Natural killer cell treated with Interleukin-12 subunit alpha and Interleukin-12 subunit beta and Interleukin-15 and Interleukin-18, amount 100 ng/mL, for 72 hours (primary cell): ENCODE results near the gene TEX9. TPM values are rescaled to one million over a fixed set of nuclear protein-coding genes. Genes with fewer than 3 reads are reported as not detected.
A peak's percentile ranks its signal among the peaks of the same experiment; 100 is the strongest.
"Not testable (repeated sequence)": the region's sequence is repeated elsewhere in the genome, so short reads cannot be mapped to it uniquely, and the experiment has no call there.

ENCODE experiments used
- ATAC-seq, 2 donors: fragments of 150-1000 bp; cut with Tn5 transposase in 1 of 2; sonication (Bioruptor Pico), chemical (Tn5 transposase) in 1 of 2; 2 replicates each; pipeline ENCODE4 v1.10.0; 2021
- DNase-seq: peaks from one replicate; pipeline ENCODE4 v3.0.0; 2022; ENCODE audit warnings: low spot score
- H3K27ac Mint-ChIP-seq, 2 donors: 1 replicate in 1 of 2; 2 replicates in 1 of 2; pipeline ENCODE4 v1.8.0; 2022; ENCODE audit warnings: mixed read lengths in 2 of 2, mild to moderate bottlenecking in 1 of 2, moderate library complexity in 1 of 2
- H3K27me3 Mint-ChIP-seq, 2 donors: 1 replicate in 1 of 2; 2 replicates in 1 of 2; pipeline ENCODE4 v1.8.0; 2022; ENCODE audit warnings: mixed read lengths in 2 of 2
- H3K36me3 Mint-ChIP-seq: one replicate; pipeline ENCODE4 v1.8.0; 2022; ENCODE audit warnings: mixed read lengths
- H3K4me1 Mint-ChIP-seq, 2 donors: 1 replicate in 1 of 2; 2 replicates in 1 of 2; pipeline ENCODE4 v1.8.0; 2022; ENCODE audit warnings: low read depth in 2 of 2, mixed read lengths in 2 of 2, mild to moderate bottlenecking in 1 of 2
- H3K4me3 Mint-ChIP-seq: one replicate; pipeline ENCODE4 v1.8.0; 2022; ENCODE audit warnings: mixed read lengths
- H3K9me3 Mint-ChIP-seq: 2 replicates; pipeline ENCODE4 v1.8.0; 2022; ENCODE audit warnings: mixed read lengths
- total RNA-seq, 2 donors: library from RNA; stranded (reverse); gene quantifications; one replicate each; pipeline ENCODE4 v1.2.3, GENCODE V29; 2022

Gene TEX9
- total RNA-seq, 2 donors from 2014 or later = 0.57 to 0.67 TPM

- Mint-ChIP-seq H3K27ac (no peak overlapping the region), H3K27me3 (peaks cover 20 to 45% of the 10 kb centered on the region in 2 donors), H3K4me1 (no peaks in the 10 kb centered on the region), H3K36me3 (no peaks in the 10 kb centered on the region), H3K9me3 (peaks cover 2% of the 10 kb centered on the region), H3K4me3 (no peak overlapping the region)
- no peak for ATAC-seq
- DNase-seq = no peak
Observed at GRCh38 chr15:56346414-56346813, 18.8 kb upstream of the TEX9 start.

GRCh38 chr15:56349554-56349953 lies 15.7 kb upstream of the TEX9 start:
- no peak overlapping the region for H3K27ac Mint-ChIP-seq
- no peaks in the 10 kb centered on the region for H3K4me1 Mint-ChIP-seq
- no peak for DNase-seq
- H3K4me3 Mint-ChIP-seq = no peak overlapping the region
- ATAC-seq = no peak
- no peaks in the 10 kb centered on the region for H3K36me3 Mint-ChIP-seq
- H3K27me3 Mint-ChIP-seq = peaks cover 17 to 29% of the 10 kb centered on the region in 2 donors
- peaks cover 2% of the 10 kb centered on the region for H3K9me3 Mint-ChIP-seq

- DNase-seq (no peak), ATAC-seq (no peak)
- Mint-ChIP-seq H3K36me3 (no peaks in the 10 kb centered on the region), H3K4me1 (no peaks in the 10 kb centered on the region), H3K4me3 (no peak overlapping the region), H3K9me3 (peaks cover 2% of the 10 kb centered on the region), H3K27me3 (peaks cover 9 to 21% of the 10 kb centered on the region in 2 donors), H3K27ac (no peak overlapping the region)
Observed at GRCh38 chr15:56351353-56351752, 13.9 kb upstream of the TEX9 start.

- H3K36me3 Mint-ChIP-seq = no peaks in the 10 kb centered on the region
- H3K9me3 Mint-ChIP-seq = no peaks in the 10 kb centered on the region
- H3K27me3 Mint-ChIP-seq = peaks cover 7 to 14% of the 10 kb centered on the region in 2 donors
- H3K4me3 Mint-ChIP-seq = no peak overlapping the region
- no peak overlapping the region for H3K27ac Mint-ChIP-seq
- DNase-seq = no peak
- no peak for ATAC-seq
- no peaks in the 10 kb centered on the region for H3K4me1 Mint-ChIP-seq
Observed at GRCh38 chr15:56351957-56352506, 13.2 kb upstream of the TEX9 start.

GRCh38 chr15:56353119-56353518 lies 12.1 kb upstream of the TEX9 start:
- ATAC-seq = no peak
- Mint-ChIP-seq H3K4me3 (no peak overlapping the region), H3K9me3 (no peaks in the 10 kb centered on the region), H3K36me3 (no peaks in the 10 kb centered on the region), H3K27me3 (peaks cover 5 to 11% of the 10 kb centered on the region in 2 donors), H3K27ac (no peak overlapping the region), H3K4me1 (no peaks in the 10 kb centered on the region)
- no peak for DNase-seq

GRCh38 chr15:56353740-56354139 lies 11.5 kb upstream of the TEX9 start:
- Mint-ChIP-seq H3K27ac (no peak overlapping the region), H3K36me3 (no peaks in the 10 kb centered on the region), H3K4me3 (no peak overlapping the region)

GRCh38 chr15:56356616-56357015 lies 8.6 kb upstream of the TEX9 start:
- Mint-ChIP-seq H3K27me3 (peaks cover 18 to 19% of the 10 kb centered on the region in 2 donors), H3K27ac (no peak overlapping the region), H3K4me3 (no peak overlapping the region), H3K36me3 (no peaks in the 10 kb centered on the region), H3K4me1 (no peaks in the 10 kb centered on the region), H3K9me3 (no peaks in the 10 kb centered on the region)
- DNase-seq (no peak), ATAC-seq (no peak)

More at GRCh38 chr15:56353740-56354139, 11.5 kb upstream of the TEX9 start:
- peaks cover 4 to 14% of the 10 kb centered on the region in 2 donors for H3K27me3 Mint-ChIP-seq
- no peaks in the 10 kb centered on the region for H3K4me1 Mint-ChIP-seq
- ATAC-seq (no peak), DNase-seq (no peak)
- H3K9me3 Mint-ChIP-seq = no peaks in the 10 kb centered on the region

- DNase-seq (no peak), ATAC-seq (no peak)
- no peaks in the 10 kb centered on the region for H3K4me1 Mint-ChIP-seq
- H3K9me3 Mint-ChIP-seq = no peaks in the 10 kb centered on the region
- H3K27ac Mint-ChIP-seq = no peak overlapping the region
- no peak overlapping the region for H3K4me3 Mint-ChIP-seq
- H3K36me3 Mint-ChIP-seq = peaks cover 5% of the 10 kb centered on the region
- H3K27me3 Mint-ChIP-seq = peaks cover 29 to 31% of the 10 kb centered on the region in 2 donors
Observed at GRCh38 chr15:56358604-56359003, 6.6 kb upstream of the TEX9 start.

- H3K9me3 Mint-ChIP-seq = no peaks in the 10 kb centered on the region
- ATAC-seq = no peak
- H3K27ac Mint-ChIP-seq = no peak overlapping the region
- H3K4me3 Mint-ChIP-seq = no peak overlapping the region
- H3K36me3 Mint-ChIP-seq = peaks cover 5% of the 10 kb centered on the region
- H3K4me1 Mint-ChIP-seq = peaks cover 13 to 20% of the 10 kb centered on the region in 2 donors
- DNase-seq = no peak
- peaks cover 39 to 45% of the 10 kb centered on the region in 2 donors for H3K27me3 Mint-ChIP-seq
Observed at GRCh38 chr15:56361987-56362386, 3.2 kb upstream of the TEX9 start.

- Mint-ChIP-seq H3K4me3 (peak overlapping the region; percentile 81), H3K36me3 (peaks cover 5% of the 10 kb centered on the region), H3K27ac (no peak overlapping the region), H3K4me1 (peaks cover 13 to 20% of the 10 kb centered on the region in 2 donors), H3K9me3 (no peaks in the 10 kb centered on the region), H3K27me3 (peaks cover 31 to 58% of the 10 kb centered on the region in 2 donors)
- ATAC-seq = no peak
- no peak for DNase-seq
Observed at GRCh38 chr15:56366211-56366610, 985 bp downstream of the TEX9 start.

GRCh38 chr15:56367156-56367555 lies 1.9 kb downstream of the TEX9 start:
- H3K4me1 Mint-ChIP-seq = peaks cover 13 to 20% of the 10 kb centered on the region in 2 donors
- no peak for DNase-seq
- peaks cover 35 to 55% of the 10 kb centered on the region in 2 donors for H3K27me3 Mint-ChIP-seq
- ATAC-seq = no peak
- H3K9me3 Mint-ChIP-seq = no peaks in the 10 kb centered on the region
- H3K4me3 Mint-ChIP-seq = no peak overlapping the region
- no peak overlapping the region for H3K27ac Mint-ChIP-seq
- peaks cover 5% of the 10 kb centered on the region for H3K36me3 Mint-ChIP-seq

- H3K27ac Mint-ChIP-seq = no peak overlapping the region
- H3K36me3 Mint-ChIP-seq = no peaks in the 10 kb centered on the region
- H3K27me3 Mint-ChIP-seq = peaks cover 28 to 47% of the 10 kb centered on the region in 2 donors
- no peak overlapping the region for H3K4me3 Mint-ChIP-seq
- peaks cover 13 to 20% of the 10 kb centered on the region in 2 donors for H3K4me1 Mint-ChIP-seq
- H3K9me3 Mint-ChIP-seq = no peaks in the 10 kb centered on the region
- DNase-seq = no peak
- ATAC-seq = no peak
Observed at GRCh38 chr15:56369234-56369633, 4.0 kb downstream of the TEX9 start.

- Mint-ChIP-seq H3K27ac (no peak overlapping the region), H3K4me3 (no peak overlapping the region), H3K4me1 (no peaks in the 10 kb centered on the region), H3K36me3 (no peaks in the 10 kb centered on the region), H3K27me3 (peaks cover 22 to 40% of the 10 kb centered on the region in 2 donors), H3K9me3 (no peaks in the 10 kb centered on the region)
- ATAC-seq (no peak), DNase-seq (no peak)
Observed at GRCh38 chr15:56371495-56372147, 6.4 kb downstream of the TEX9 start.

- H3K4me1 Mint-ChIP-seq, H3K4me3 Mint-ChIP-seq, ATAC-seq, H3K27ac Mint-ChIP-seq, H3K9me3 Mint-ChIP-seq, H3K36me3 Mint-ChIP-seq, DNase-seq: not testable (repeated sequence)
- H3K27me3 Mint-ChIP-seq = peaks cover 18 to 34% of the 10 kb centered on the region in 2 donors
Observed at GRCh38 chr15:56374693-56375092, 9.5 kb downstream of the TEX9 start.
